ENCODE results near the gene KCNK1. TPM values are rescaled to one million over a fixed set of nuclear protein-coding genes. Genes with fewer than 3 reads are reported as not detected.

Gene KCNK1
- total RNA-seq, 2 donors from 2014 or later = 42.3 to 54.2 TPM

GRCh38 chr1:233656687-233657086 is 42.8 kb downstream of the KCNK1 start:
- TF ChIP-seq CTCF (IDR thresholded peaks at IDR 0.05) = no peak
- H3K36me3 ChIP-seq = peaks cover 5% of the 10 kb centered on the region
- H3K4me1 ChIP-seq = no peaks in the 10 kb centered on the region
- no peak overlapping the region for H3K4me3 ChIP-seq
- no peak for DNase-seq (ENCODE audit: low spot score)
- no peaks in the 10 kb centered on the region for H3K27me3 ChIP-seq
- H3K9me3 ChIP-seq = no peaks in the 10 kb centered on the region
- peak overlapping the region; percentile 43 to 63 for H3K27ac ChIP-seq

GRCh38 chr1:233657466-233657865 is 43.6 kb downstream of the KCNK1 start:
- TF ChIP-seq CTCF (IDR thresholded peaks at IDR 0.05) = no peak
- Histone ChIP-seq H3K9me3 (no peaks in the 10 kb centered on the region), H3K27me3 (no peaks in the 10 kb centered on the region), H3K27ac (no peak overlapping the region), H3K4me1 (no peaks in the 10 kb centered on the region), H3K4me3 (no peak overlapping the region), H3K36me3 (peaks cover 5% of the 10 kb centered on the region)
- DNase-seq (ENCODE audit: low spot score) = no peak

GRCh38 chr1:233659495-233659894 is 45.6 kb downstream of the KCNK1 start:
- Histone ChIP-seq H3K27me3 (no peaks in the 10 kb centered on the region), H3K4me1 (peaks cover 0 to 5% of the 10 kb centered on the region in 2 donors), H3K9me3 (no peaks in the 10 kb centered on the region), H3K27ac (no peak overlapping the region), H3K4me3 (no peak overlapping the region), H3K36me3 (peaks cover 5% of the 10 kb centered on the region)
- TF ChIP-seq CTCF (IDR thresholded peaks at IDR 0.05) = no peak
- no peak for DNase-seq (ENCODE audit: low spot score)

GRCh38 chr1:233661376-233662159 is 47.7 kb downstream of the KCNK1 start:
- no peak for DNase-seq (ENCODE audit: low spot score)
- H3K9me3 ChIP-seq = no peaks in the 10 kb centered on the region
- H3K4me3 ChIP-seq = no peak overlapping the region
- H3K36me3 ChIP-seq = peaks cover 6% of the 10 kb centered on the region
- peaks cover 0 to 5% of the 10 kb centered on the region in 2 donors for H3K4me1 ChIP-seq
- peak overlapping the region; percentile 7 to 93 for H3K27ac ChIP-seq
- H3K27me3 ChIP-seq = no peaks in the 10 kb centered on the region
- no peak for TF ChIP-seq CTCF (IDR thresholded peaks at IDR 0.05)

GRCh38 chr1:233662575-233663304 is 48.8 kb downstream of the KCNK1 start:
- Histone ChIP-seq H3K27me3 (no peaks in the 10 kb centered on the region), H3K36me3 (peaks cover 13% of the 10 kb centered on the region), H3K9me3 (no peaks in the 10 kb centered on the region), H3K27ac (peak overlapping the region; percentile 80 to 93), H3K4me3 (no peak overlapping the region), H3K4me1 (peaks cover 0 to 5% of the 10 kb centered on the region in 2 donors)
- DNase-seq (ENCODE audit: low spot score) = no peak
- TF ChIP-seq CTCF (IDR thresholded peaks at IDR 0.05) = no peak
